Gastrocnemius medialis (tissue), 4 donors: ENCODE measurements around the gene C3AR1. TPM values are rescaled to one million over a fixed set of nuclear protein-coding genes. Genes with fewer than 3 reads are reported as not detected.
A peak's percentile ranks its signal among the peaks of the same experiment; 100 is the strongest.
"Not testable (repeated sequence)": the region's sequence is repeated elsewhere in the genome, so short reads cannot be mapped to it uniquely, and the experiment has no call there.

ENCODE experiments used
- ATAC-seq, 2 donors: fragments of 150-250 bp; one replicate each; pipeline ENCODE4 v1.9.1; 2016
- DNase-seq, 2 donors: peaks; one replicate each; pipeline ENCODE4 v3.0.0-alpha.2; 2019
- H3K27ac ChIP-seq, 4 donors: fragments of 200-600 bp; sonication (generic); 1 replicate in 1 of 4; 2 replicates in 3 of 4; pipeline ENCODE4 v1.5.1; 2016 to 2018; ENCODE audit warnings: mild to moderate bottlenecking in 2 of 4, moderate library complexity in 1 of 4
- H3K27me3 ChIP-seq, 3 donors: fragments of 200-600 bp; sonication (generic) in 2 of 3; 1 replicate in 1 of 3; 2 replicates in 2 of 3; pipeline versions ENCODE4 v1.5.1 to v1.6.0; 2016 to 2019; ENCODE audit warnings: mild to moderate bottlenecking in 1 of 3, moderate library complexity in 1 of 3
- H3K36me3 ChIP-seq, 2 donors: fragments of 200-600 bp; sonication (generic) in 1 of 2; one replicate each; pipeline ENCODE4 v1.5.1; 2017 to 2018
- H3K4me1 ChIP-seq, 2 donors: fragments of 200-600 bp; sonication (generic) in 1 of 2; one replicate each; pipeline ENCODE4 v1.5.1; 2016 to 2017; ENCODE audit warnings: mild to moderate bottlenecking in 2 of 2
- H3K4me3 ChIP-seq, 4 donors: fragments of 200-600 bp; sonication (generic) in 3 of 4; 1 replicate in 1 of 4; 2 replicates in 3 of 4; pipeline ENCODE4 v1.5.1; 2016 to 2019; ENCODE audit warnings: mild to moderate bottlenecking in 2 of 4
- H3K9me3 ChIP-seq, 3 donors: fragments of 200-600 bp; sonication (generic) in 2 of 3; 1 replicate in 1 of 3; 2 replicates in 2 of 3; pipeline ENCODE4 v1.5.1; 2016 to 2019
- POLR2A ChIP-seq, 2 donors: fragments of 450-650 bp; IDR thresholded peaks; one replicate each; pipeline ENCODE4 v1.6.1; 2017; ENCODE audit warnings: antibody characterized with exemption in 2 of 2, mild to moderate bottlenecking in 2 of 2, moderate library complexity in 2 of 2
- in situ Hi-C, 4 donors: fragments of 200-750 bp; cut with MboI; loops; one replicate each; pipeline versions ENCODE4 v1.15.0 to v1.8.0; 2017; ENCODE audit warnings: low sequenced_read_pairs in 4 of 4
- intact Hi-C: fragments of 100-400 bp; cut with DNase I; formaldehyde crosslinking; loops from one replicate; pipeline ENCODE4 v1.15.1; 2023; ENCODE audit warnings: low total_unique reads
- total RNA-seq, 4 donors: library from RNA; depleted of rRNA; stranded (reverse); fragments of >200 nt; gene quantifications; one replicate each; pipeline versions ENCODE4 v1.1.0 to v1.2.3, GENCODE V29; 2016
- TF ChIP-seq, protein P1 (sequence below), 5 experiments: fragments of 450-650 bp in 3 of 5; fragments of 200-600 bp in 2 of 5; sonication (generic) in 2 of 5; IDR thresholded peaks in 4 of 5; conservative IDR thresholded peaks in 1 of 5; 1 replicate in 4 of 5; 2 replicates in 1 of 5; pipeline ENCODE4 v1.5.1; 2016 to 2019; ENCODE audit warnings: antibody characterized with exemption in 5 of 5, mild to moderate bottlenecking in 3 of 5, moderate library complexity in 3 of 5

C3AR1 gene
- total RNA-seq, 4 donors from 2014 or later: 0.95 to 4.7 (median 2.4) TPM

- Histone ChIP-seq H3K27ac (peak overlapping the region; percentile 89 to 98 (median 95)), H3K27me3 (no peaks in the 10 kb centered on the region), H3K4me1 (peaks cover 66 to 68% of the 10 kb centered on the region in 2 donors), H3K4me3 (peak overlapping the region; percentile 66 to 99 (median 88)), H3K9me3 (no peaks in the 10 kb centered on the region), H3K36me3 (peaks cover 0 to 2% of the 10 kb centered on the region in 2 donors)
- ATAC-seq: no peak
- DNase-seq: no peak
- TF ChIP-seq, protein P1, sequence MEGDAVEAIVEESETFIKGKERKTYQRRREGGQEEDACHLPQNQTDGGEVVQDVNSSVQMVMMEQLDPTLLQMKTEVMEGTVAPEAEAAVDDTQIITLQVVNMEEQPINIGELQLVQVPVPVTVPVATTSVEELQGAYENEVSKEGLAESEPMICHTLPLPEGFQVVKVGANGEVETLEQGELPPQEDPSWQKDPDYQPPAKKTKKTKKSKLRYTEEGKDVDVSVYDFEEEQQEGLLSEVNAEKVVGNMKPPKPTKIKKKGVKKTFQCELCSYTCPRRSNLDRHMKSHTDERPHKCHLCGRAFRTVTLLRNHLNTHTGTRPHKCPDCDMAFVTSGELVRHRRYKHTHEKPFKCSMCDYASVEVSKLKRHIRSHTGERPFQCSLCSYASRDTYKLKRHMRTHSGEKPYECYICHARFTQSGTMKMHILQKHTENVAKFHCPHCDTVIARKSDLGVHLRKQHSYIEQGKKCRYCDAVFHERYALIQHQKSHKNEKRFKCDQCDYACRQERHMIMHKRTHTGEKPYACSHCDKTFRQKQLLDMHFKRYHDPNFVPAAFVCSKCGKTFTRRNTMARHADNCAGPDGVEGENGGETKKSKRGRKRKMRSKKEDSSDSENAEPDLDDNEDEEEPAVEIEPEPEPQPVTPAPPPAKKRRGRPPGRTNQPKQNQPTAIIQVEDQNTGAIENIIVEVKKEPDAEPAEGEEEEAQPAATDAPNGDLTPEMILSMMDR (IDR thresholded peaks at IDR 0.05 in 4 of 5, conservative IDR thresholded peaks at IDR 0.05 in 1 of 5): no peak
- no peak for TF ChIP-seq POLR2A (IDR thresholded peaks at IDR 0.05)
- intact Hi-C loops: loop anchor here (10.0 kb wide), 1 partner anchor 210 kb away; no protein-coding TSS in a partner anchor
- in situ Hi-C loops: loop anchor here in 2 of 4 donors (5.0 to 25.0 kb wide), 2 partner anchors 47 to 848 kb away; partner anchors contain the start of genes PEX5 (in 2 of the 2) and NECAP1 (in 1 of the 2)
Measured at GRCh38 chr12:8034802-8035201, 31.4 kb downstream of the C3AR1 start.

DNA sequence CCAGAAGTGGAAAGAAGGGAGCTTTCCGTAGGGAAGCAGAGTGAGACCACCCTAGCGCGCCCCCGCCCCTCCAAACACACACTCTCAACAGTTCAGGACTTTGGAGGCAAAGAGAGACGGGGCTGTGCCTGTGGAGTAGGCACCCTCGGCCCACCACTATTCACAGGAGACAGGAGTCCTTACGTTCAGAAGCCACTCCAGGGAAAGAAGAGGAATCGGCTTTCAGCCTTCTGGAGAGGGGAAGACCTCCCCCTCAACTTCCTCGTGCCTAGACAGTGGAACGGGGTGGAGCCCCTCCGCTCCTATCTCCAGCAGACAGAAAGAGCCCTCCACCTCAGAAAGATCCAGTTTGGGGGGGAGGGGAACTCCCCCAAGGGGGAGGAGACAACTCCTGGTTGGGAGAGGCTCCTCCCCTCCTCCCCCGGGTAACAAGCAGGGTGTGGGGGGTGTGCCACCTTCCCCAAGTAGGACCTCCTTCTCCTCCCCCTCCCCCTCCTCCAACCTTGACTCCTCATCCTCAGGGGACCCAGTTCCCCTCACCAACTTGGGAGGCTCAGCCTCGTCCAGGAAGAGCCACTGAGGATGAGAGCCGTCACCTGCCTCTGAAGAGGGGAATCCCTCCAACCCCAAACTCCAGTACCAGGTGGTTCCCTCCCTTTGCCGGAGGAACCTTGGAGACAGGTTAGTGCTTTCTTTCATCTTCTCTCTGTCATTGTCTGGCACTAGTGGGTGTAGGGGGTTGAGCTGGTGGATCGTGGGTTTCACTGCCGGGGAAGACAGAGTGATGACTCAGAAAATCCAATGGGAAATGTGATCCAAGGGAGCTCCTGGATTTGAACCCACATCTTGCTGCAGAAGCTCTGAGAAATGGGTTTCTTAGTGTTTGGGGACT, 32.8 kb downstream of the C3AR1 start:
- in situ Hi-C loops: loop anchor here in 2 of 4 donors (25.0 kb wide), 1 partner anchor 846 kb away; the partner anchor contains the start of gene PEX5 (in 2 of the 2)
- Histone ChIP-seq H3K4me1 (peaks cover 54 to 55% of the 10 kb centered on the region in 2 donors), H3K27ac (peak overlapping the region; percentile 89 to 98 (median 95)), H3K36me3 (no peaks in the 10 kb centered on the region), H3K27me3 (no peaks in the 10 kb centered on the region), H3K4me3 (peak overlapping the region; percentile 66 to 99 (median 88)), H3K9me3 (no peaks in the 10 kb centered on the region)
- peak; percentile 36 to 50 for TF ChIP-seq POLR2A (IDR thresholded peaks at IDR 0.05)
- TF ChIP-seq, protein P1 (IDR thresholded peaks at IDR 0.05 in 4 of 5, conservative IDR thresholded peaks at IDR 0.05 in 1 of 5): no peak
- DNase-seq: peak; percentile 46 to 54
- intact Hi-C loops: loop anchor here (10.0 kb wide), 1 partner anchor 211 kb away; no protein-coding TSS in a partner anchor
- peak; percentile 37 to 50 for ATAC-seq

GRCh38 chr12:8032242-8033152, 33.7 kb downstream of the C3AR1 start, which contains the start of gene FOXJ2:
Gene FOXJ2, plus strand, starts transcription at chr12:8032716. Its CDS starts 7,117 bp downstream, at chr12:8039833.
- Histone ChIP-seq H3K36me3 (no peaks in the 10 kb centered on the region), H3K27me3 (no peaks in the 10 kb centered on the region), H3K9me3 (no peaks in the 10 kb centered on the region), H3K4me3 (peak within 1 kb of the TSS; percentile 66 to 99 (median 88)), H3K27ac (peak within 1 kb of the TSS; percentile 89 to 98 (median 95)), H3K4me1 (peaks cover 45 to 46% of the 10 kb centered on the region in 2 donors)
- TF ChIP-seq, protein P1 (IDR thresholded peaks at IDR 0.05 in 4 of 5, conservative IDR thresholded peaks at IDR 0.05 in 1 of 5): no peak
- peak; percentile 71 to 77 for TF ChIP-seq POLR2A (IDR thresholded peaks at IDR 0.05)
- in situ Hi-C loops (loop anchor here in 2 of 4 donors (25.0 kb wide), 1 partner anchor 845 kb away; the partner anchor contains the start of gene PEX5 (in 2 of the 2)), intact Hi-C loops (loop anchor here (10.0 kb wide), 1 partner anchor 212 kb away; no protein-coding TSS in a partner anchor)
- DNase-seq (peak; percentile 56 to 72), ATAC-seq (peak; percentile 81 to 87)

GRCh38 chr12:8031872-8032241, 34.3 kb downstream of the C3AR1 start:
- intact Hi-C loops (loop anchor here (10.0 kb wide), 1 partner anchor 213 kb away; no protein-coding TSS in a partner anchor), in situ Hi-C loops (loop anchor here in 2 of 4 donors (25.0 kb wide), 1 partner anchor 845 kb away; the partner anchor contains the start of gene PEX5 (in 2 of the 2))
- Histone ChIP-seq H3K4me1 (peaks cover 39 to 40% of the 10 kb centered on the region in 2 donors), H3K36me3 (no peaks in the 10 kb centered on the region), H3K27me3 (no peaks in the 10 kb centered on the region), H3K27ac (peak overlapping the region; percentile 89 to 98 (median 95)), H3K9me3 (no peaks in the 10 kb centered on the region), H3K4me3 (peak overlapping the region; percentile 66 to 99 (median 88))
- TF ChIP-seq, protein P1 (IDR thresholded peaks at IDR 0.05 in 4 of 5, conservative IDR thresholded peaks at IDR 0.05 in 1 of 5): no peak
- TF ChIP-seq POLR2A (IDR thresholded peaks at IDR 0.05): no peak
- no peak for DNase-seq
- ATAC-seq: no peak

- intact Hi-C loops (loop anchor here (10.0 kb wide), 1 partner anchor 214 kb away; no protein-coding TSS in a partner anchor), in situ Hi-C loops (loop anchor here in 2 of 4 donors (25.0 kb wide), 1 partner anchor 844 kb away; the partner anchor contains the start of gene PEX5 (in 2 of the 2))
- not testable (repeated sequence) for H3K27me3 ChIP-seq, H3K4me3 ChIP-seq, H3K9me3 ChIP-seq, ATAC-seq, H3K36me3 ChIP-seq, DNase-seq, H3K27ac ChIP-seq
- peaks cover 31% of the 10 kb centered on the region in 2 donors for H3K4me1 ChIP-seq
Measured at GRCh38 chr12:8031017-8031416, 35.1 kb downstream of the C3AR1 start.
